OCI-LY3 (cell line): ENCODE measurements around the gene MPND.

Experiments
- H2AFZ ChIP-seq: fragments of 200-600, 300-600 bp; shearing (Covaris generic); 2 replicates; pipeline ENCODE4 v1.6.0; 2014; ENCODE audit warnings: antibody characterized with exemption, low read depth, low read length
- H3K27ac ChIP-seq: fragments of 200-600, 300-600 bp; sonication (generic); 2 replicates; pipeline ENCODE4 v1.5.1; 2014; ENCODE audit warnings: mild to moderate bottlenecking, low read length, moderate library complexity, mixed read lengths
- H3K27me3 ChIP-seq: fragments of 200-600, 300-600 bp; sonication (generic); 2 replicates; pipeline ENCODE4 v1.6.1; 2014; ENCODE audit warnings: low read depth, low read length, mixed read lengths
- H3K36me3 ChIP-seq: fragments of 200-600, 300-600 bp; sonication (generic); replicated peaks from 2 replicates; pipeline ENCODE3; 2014; ENCODE audit warnings: low read depth, low read length, mixed read lengths
- H3K4me1 ChIP-seq: fragments of 300-600, 200-600 bp; sonication (generic); 2 replicates; pipeline ENCODE4 v1.6.1; 2014; ENCODE audit warnings: low read length, mixed read lengths
- H3K4me2 ChIP-seq: fragments of 200-600, 300-600 bp; sonication (generic); 2 replicates; pipeline ENCODE4 v1.6.1; 2014; ENCODE audit warnings: low read length, mixed read lengths
- H3K4me3 ChIP-seq: fragments of 300-600, 200-600 bp; sonication (generic); 2 replicates; pipeline ENCODE4 v1.5.1; 2014; ENCODE audit warnings: antibody characterized with exemption, mild to moderate bottlenecking, low read length, moderate library complexity
- H3K79me2 ChIP-seq: fragments of 300-600, 200-600 bp; shearing (Covaris generic); 2 replicates; pipeline ENCODE4 v1.6.1; 2014; ENCODE audit warnings: mild to moderate bottlenecking, low read length, mixed read lengths
- H3K9ac ChIP-seq: fragments of 300-600, 200-600 bp; shearing (Covaris generic); 2 replicates; pipeline ENCODE4 v1.6.0; 2014; ENCODE audit warnings: mild to moderate bottlenecking, low read length, moderate library complexity
- H3K9me3 ChIP-seq: fragments of 200-600, 300-600 bp; shearing (Covaris generic); 2 replicates; pipeline ENCODE4 v1.6.1; 2014; ENCODE audit warnings: low read length, mixed read lengths; ENCODE audit not compliant: insufficient read depth
- H4K20me1 ChIP-seq: fragments of 200-600, 300-600 bp; sonication (generic); 2 replicates; pipeline ENCODE4 v1.6.1; 2016; ENCODE audit warnings: low read length, mixed read lengths; ENCODE audit not compliant: insufficient read depth
- CTCF ChIP-seq: fragments of 200-600, 300-600 bp; sonication (generic); IDR thresholded peaks from 2 replicates; pipeline ENCODE4 v1.5.1; 2014; ENCODE audit warnings: antibody characterized with exemption, low read length, low read depth
- EZH2phosphoT487 ChIP-seq: fragments of 200-600 bp; shearing (Covaris generic); IDR thresholded peaks from 2 replicates; pipeline ENCODE4 v1.6.1; 2018; ENCODE audit warnings: antibody characterized with exemption, mixed run types, low read depth

Gene MPND

DNA sequence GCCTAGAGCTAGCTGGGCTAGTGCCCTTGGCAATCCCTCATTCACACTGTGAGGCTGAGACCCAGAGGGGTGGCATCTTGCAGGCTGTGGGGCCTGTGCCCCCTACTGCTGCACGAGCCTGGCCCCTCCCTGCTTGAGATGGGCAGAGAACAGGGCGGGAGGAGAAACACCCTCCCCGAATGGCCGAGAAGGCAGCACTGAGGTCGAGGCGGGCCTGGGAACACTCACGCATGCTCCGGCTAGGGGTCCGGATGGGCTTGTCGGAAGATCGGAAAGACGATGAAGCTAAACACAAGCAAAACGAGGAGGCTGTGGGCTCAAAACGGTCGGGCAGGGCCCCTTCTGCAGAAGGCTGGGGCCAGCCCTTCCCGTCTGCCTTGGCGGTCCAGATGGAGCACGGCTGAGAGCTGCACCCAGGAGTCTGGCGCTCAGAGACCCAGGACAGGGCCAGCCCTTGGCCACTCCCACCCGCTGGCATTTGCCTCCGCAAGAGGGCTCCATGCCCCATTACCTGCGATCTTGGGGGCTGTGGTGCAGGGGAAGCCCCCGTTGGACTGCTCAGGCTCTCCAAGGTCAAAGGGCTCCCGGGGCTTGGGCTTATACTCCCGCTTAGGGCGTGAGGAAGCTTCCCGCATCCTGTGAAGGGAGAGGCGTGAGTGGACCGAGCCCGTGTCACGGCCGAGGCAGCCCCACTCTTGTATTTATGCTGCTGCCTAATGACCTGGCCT, 18.9 kb downstream of the MPND start:
- Histone ChIP-seq H3K79me2 (no peaks in the 10 kb centered on the region), H3K27ac (no peak overlapping the region), H4K20me1 (no peaks in the 10 kb centered on the region; the same call in 1 of the 2 replicates), H2AFZ (no peak overlapping the region), H3K9ac (no peak overlapping the region), H3K27me3 (no peaks in the 10 kb centered on the region), H3K4me2 (no peak overlapping the region), H3K36me3 (peaks cover 47% of the 10 kb centered on the region), H3K9me3 (no peaks in the 10 kb centered on the region), H3K4me3 (no peak overlapping the region), H3K4me1 (no peaks in the 10 kb centered on the region)
- TF ChIP-seq EZH2phosphoT487 (no peak), CTCF (no peak)

DNA sequence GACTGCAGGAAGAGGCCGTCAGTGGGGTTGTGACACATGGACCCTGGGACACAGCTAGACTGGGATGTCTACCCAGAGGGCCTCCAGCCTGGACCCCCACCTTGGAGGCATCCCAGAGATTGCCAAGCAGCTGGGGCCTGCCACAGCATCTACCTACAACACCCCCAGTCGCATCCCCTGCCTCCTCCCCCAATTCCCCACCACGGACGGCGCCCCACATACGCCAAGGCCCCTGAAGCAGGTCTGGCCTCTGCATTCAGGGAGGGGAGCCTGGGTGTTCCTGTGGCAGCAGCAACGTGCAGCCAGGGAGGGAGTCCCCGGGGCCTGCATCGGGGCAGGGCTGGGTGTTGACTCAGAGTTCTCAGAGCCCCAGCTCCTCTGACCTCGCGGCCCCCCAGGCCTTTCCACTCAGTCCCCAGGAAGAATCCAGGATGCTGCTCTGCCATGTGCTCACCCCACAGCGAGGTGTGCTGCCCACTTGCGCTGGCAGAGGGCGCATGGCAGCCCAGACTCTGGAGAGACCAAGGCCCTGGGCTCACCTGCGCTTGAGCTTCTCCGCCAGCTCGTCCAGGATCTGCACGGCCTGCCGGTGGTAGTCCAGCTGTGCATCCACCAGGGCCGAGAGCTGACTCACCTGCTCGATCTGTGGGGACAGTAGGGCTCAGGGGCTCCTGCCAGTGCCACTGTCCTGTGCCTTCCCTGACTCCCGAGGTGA, 19.6 kb downstream of the MPND start:
- Histone ChIP-seq H3K36me3 (peaks cover 44% of the 10 kb centered on the region), H2AFZ (no peak overlapping the region), H3K27ac (no peak overlapping the region), H3K4me1 (peaks cover under 1% of the 10 kb centered on the region), H3K9me3 (no peaks in the 10 kb centered on the region), H3K9ac (no peak overlapping the region), H3K27me3 (no peaks in the 10 kb centered on the region), H3K79me2 (no peaks in the 10 kb centered on the region), H3K4me2 (no peak overlapping the region), H3K4me3 (no peak overlapping the region), H4K20me1 (no peaks in the 10 kb centered on the region; the same call in 1 of the 2 replicates)
- TF ChIP-seq EZH2phosphoT487 (no peak), CTCF (peak; percentile 36)

GRCh38 chr19:4363571-4364304, 20.4 kb downstream of the MPND start:
- Histone ChIP-seq H3K27me3 (no peaks in the 10 kb centered on the region), H3K9ac (no peak overlapping the region), H3K27ac (no peak overlapping the region), H3K36me3 (peaks cover 41% of the 10 kb centered on the region), H3K4me1 (peaks cover 8% of the 10 kb centered on the region), H2AFZ (no peak overlapping the region), H3K4me3 (no peak overlapping the region), H3K4me2 (no peak overlapping the region), H4K20me1 (no peaks in the 10 kb centered on the region; the same call in 1 of the 2 replicates), H3K9me3 (no peaks in the 10 kb centered on the region), H3K79me2 (peaks cover 7% of the 10 kb centered on the region; the same call in 1 of the 2 replicates)
- TF ChIP-seq EZH2phosphoT487 (no peak), CTCF (no peak)

DNA sequence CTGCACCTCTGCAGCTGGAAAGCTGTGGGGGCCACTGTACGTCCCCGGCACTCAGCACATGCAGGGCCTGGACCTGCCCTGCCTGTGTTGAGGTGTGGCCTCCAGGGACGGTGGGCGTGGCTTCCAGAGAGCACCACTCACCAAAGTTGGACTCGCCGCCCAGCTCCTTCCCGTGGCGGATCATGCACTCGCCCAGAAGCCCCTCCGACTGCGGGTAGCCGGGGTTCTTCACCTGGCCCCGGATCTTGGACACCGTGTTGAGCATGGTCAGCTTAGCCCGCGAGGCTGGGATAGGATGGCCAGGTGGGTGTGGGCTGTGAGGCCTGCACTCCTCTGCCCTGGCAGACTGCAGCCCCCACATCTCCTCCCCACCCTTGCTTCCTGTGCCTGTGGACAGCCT, 22.0 kb downstream of the MPND start:
- Histone ChIP-seq H3K4me1 (peaks cover 24% of the 10 kb centered on the region), H3K79me2 (peaks cover 17% of the 10 kb centered on the region), H4K20me1 (peaks cover 3% of the 10 kb centered on the region; the same call in 1 of the 2 replicates), H3K9ac (no peak overlapping the region), H3K4me2 (no peak overlapping the region), H3K4me3 (no peak overlapping the region), H3K36me3 (peaks cover 27% of the 10 kb centered on the region), H3K27me3 (no peaks in the 10 kb centered on the region), H3K27ac (no peak overlapping the region), H2AFZ (no peak overlapping the region), H3K9me3 (no peaks in the 10 kb centered on the region)
- TF ChIP-seq CTCF (no peak), EZH2phosphoT487 (no peak)
